Activated T-cell treated with anti-CD3 and anti-CD28 coated beads, Interleukin-2, amount 50 U/mL, for 72 hours (primary cell): ENCODE measurements around the gene RPS6KA1. TPM values are rescaled to one million over a fixed set of nuclear protein-coding genes. Genes with fewer than 3 reads are reported as not detected.
"Not testable (repeated sequence)": the region's sequence is repeated elsewhere in the genome, so short reads cannot be mapped to it uniquely, and the experiment has no call there.

ENCODE experiments used
- ATAC-seq, 2 donors: fragments of 150-1000 bp; cut with Tn5 transposase; replicated peaks in 1 of 2; 2 replicates each; pipeline ENCODE4 v1.10.0; 2021; ENCODE audit warnings: moderate library complexity in 2 of 2, mild to moderate bottlenecking in 1 of 2
- DNase-seq, 2 donors: peaks; one replicate each; pipeline ENCODE4 v3.0.0; 2021 to 2022; ENCODE audit warnings: mixed read lengths in 1 of 2
- H3K27ac Mint-ChIP-seq: one replicate; pipeline ENCODE4 v1.8.0; 2022; ENCODE audit warnings: mild to moderate bottlenecking, moderate library complexity, mixed read lengths
- H3K27me3 Mint-ChIP-seq: one replicate; pipeline ENCODE4 v1.8.0; 2022; ENCODE audit warnings: low read depth, mixed read lengths
- H3K36me3 Mint-ChIP-seq, 2 donors: one replicate each; pipeline ENCODE4 v1.8.0; 2022; ENCODE audit warnings: mixed read lengths in 2 of 2, mild to moderate bottlenecking in 1 of 2; ENCODE audit not compliant: insufficient read depth in 2 of 2
- H3K4me1 Mint-ChIP-seq: one replicate; pipeline ENCODE4 v1.8.0; 2022; ENCODE audit warnings: low read depth, mixed read lengths
- H3K4me3 Mint-ChIP-seq, 2 donors: one replicate each; pipeline ENCODE4 v1.8.0; 2022; ENCODE audit warnings: mild to moderate bottlenecking in 2 of 2, mixed read lengths in 2 of 2, moderate library complexity in 2 of 2
- H3K9me3 Mint-ChIP-seq, 2 donors: one replicate each; pipeline ENCODE4 v1.8.0; 2022; ENCODE audit warnings: mixed read lengths in 2 of 2
- total RNA-seq, 2 donors: library from RNA; stranded (reverse); gene quantifications; one replicate each; pipeline ENCODE4 v1.2.3, GENCODE V29; 2022

Gene RPS6KA1
- total RNA-seq: 100 to 1,000 TPM; 154 to 163 TPM

DNA sequence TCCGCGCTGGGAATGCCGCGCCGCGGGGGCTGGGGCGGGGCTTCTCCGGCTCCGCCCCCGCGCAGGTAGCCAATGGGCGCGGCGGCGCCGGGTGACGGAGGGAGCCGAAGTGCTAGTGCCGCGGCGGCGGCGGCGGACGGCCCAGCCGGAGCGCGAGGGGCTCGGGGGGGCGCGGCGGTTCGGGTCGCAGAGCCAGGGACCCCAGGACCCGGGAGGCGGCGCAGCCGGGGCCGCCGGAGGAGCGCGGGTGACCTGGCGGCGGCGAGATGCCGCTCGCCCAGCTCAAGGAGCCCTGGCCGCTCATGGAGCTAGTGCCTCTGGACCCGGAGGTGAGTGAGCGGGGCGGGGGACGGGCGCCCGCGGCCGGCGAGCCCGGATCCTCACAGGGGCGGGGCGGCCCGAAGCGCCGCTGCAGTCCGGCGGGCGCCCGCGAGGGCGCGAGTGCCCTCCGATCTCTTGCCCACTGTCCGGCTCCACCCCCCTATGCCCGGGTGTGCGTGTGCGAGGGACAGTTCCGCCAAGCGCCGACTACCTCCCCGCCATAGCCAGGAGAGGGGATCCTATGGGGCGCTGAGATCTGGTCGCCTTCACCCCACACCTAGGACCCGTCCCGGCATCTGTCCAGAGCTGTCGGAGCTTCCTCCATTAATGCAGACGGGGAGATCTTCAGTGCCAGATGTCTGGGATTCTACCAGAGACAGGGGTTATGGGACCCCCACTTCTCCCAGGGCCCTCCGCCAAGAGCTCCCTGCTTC, at the start of gene RPS6KA1:
Gene RPS6KA1, plus strand, starts transcription at position 107 of the 755 bp plus-strand sequence. Its CDS starts 160 bp downstream, at position 267.
- no peaks in the 10 kb centered on the region for H3K27me3 Mint-ChIP-seq
- H3K27ac Mint-ChIP-seq: peak within 1 kb of the TSS; percentile 78
- peaks cover 32% of the 10 kb centered on the region for H3K4me1 Mint-ChIP-seq
- ATAC-seq (peak; percentile 90 to 94), DNase-seq (peak; percentile 74 to 82)
- H3K4me3 Mint-ChIP-seq: peak within 1 kb of the TSS; percentile 90 to 91
- H3K36me3 Mint-ChIP-seq: no peaks in the 10 kb centered on the region
- H3K9me3 Mint-ChIP-seq: no peaks in the 10 kb centered on the region

DNA sequence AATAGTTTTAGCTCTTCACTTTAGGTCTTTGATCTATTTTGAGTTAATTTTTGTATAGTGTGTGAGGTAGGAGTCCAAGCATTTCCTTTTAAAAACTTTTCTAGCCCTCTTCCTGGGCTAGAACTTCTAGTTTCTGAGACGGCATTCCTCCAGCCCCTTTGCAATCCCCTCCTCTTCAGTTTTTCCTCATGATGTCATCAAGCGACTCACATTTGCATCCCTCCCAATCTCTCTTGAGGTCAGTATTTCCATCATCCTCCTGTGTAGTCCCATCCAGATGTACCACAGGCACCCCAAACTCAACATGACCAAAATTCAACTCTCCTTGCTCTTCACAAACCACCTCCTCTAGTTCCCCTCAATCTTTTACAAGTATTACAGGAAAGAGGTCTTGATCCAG, 46.6 kb upstream of the RPS6KA1 start:
- Mint-ChIP-seq H3K27ac (no peak overlapping the region), H3K4me1 (peaks cover 14% of the 10 kb centered on the region), H3K27me3 (no peaks in the 10 kb centered on the region), H3K9me3 (no peaks in the 10 kb centered on the region), H3K4me3 (no peak overlapping the region), H3K36me3 (peaks cover 2 to 9% of the 10 kb centered on the region in 2 donors)
- ATAC-seq (no peak), DNase-seq (no peak)

DNA sequence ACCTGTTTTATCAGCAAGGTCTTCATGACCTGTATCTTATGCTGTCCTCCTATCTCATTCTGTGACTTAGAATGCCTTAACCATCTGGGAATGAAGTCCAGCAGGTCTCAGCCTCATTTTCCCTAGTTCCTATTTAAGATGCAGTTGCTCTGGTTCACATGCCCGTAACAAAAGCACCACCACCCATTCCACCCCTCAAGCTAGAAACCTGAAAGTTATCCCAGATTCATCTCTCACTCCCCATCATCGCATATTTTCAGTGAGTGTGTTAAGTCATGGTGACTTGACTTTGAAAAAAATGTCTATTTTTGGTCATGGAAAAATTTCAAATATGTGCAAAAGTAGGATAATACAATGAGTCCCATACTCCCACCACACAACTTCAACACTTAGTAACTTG, 45.6 kb upstream of the RPS6KA1 start:
- DNase-seq: no peak

DNA sequence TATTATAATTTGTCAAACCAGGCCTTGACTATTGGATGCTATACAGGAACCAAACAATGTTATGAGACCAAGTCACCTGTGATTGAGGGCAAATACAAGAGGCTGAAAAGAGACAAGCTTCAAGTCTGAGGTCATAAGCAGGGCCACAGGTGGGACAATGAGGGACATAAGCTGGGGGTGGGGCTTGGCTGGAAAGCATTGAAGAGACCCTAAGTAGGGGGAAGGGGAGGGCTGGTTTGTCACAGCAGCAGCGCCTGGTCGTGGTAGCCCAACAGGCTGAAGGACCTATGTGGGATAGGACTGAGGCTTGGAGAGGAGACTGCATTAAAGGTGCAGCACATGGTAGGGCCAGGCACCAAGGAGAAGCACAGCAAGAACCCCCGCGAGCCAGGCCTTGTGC, 39.4 kb upstream of the RPS6KA1 start:
- Mint-ChIP-seq H3K9me3 (no peaks in the 10 kb centered on the region), H3K27me3 (no peaks in the 10 kb centered on the region), H3K4me1 (no peaks in the 10 kb centered on the region), H3K27ac (no peak overlapping the region), H3K36me3 (no peaks in the 10 kb centered on the region), H3K4me3 (no peak overlapping the region)
- no peak for ATAC-seq
- DNase-seq: no peak

More for the DNA sequence above, 45.6 kb upstream of the RPS6KA1 start:
- H3K36me3 Mint-ChIP-seq: peaks cover 0 to 5% of the 10 kb centered on the region in 2 donors
- H3K4me3 Mint-ChIP-seq: no peak overlapping the region
- H3K27me3 Mint-ChIP-seq: no peaks in the 10 kb centered on the region
- no peak overlapping the region for H3K27ac Mint-ChIP-seq
- no peak for ATAC-seq
- peaks cover 14% of the 10 kb centered on the region for H3K4me1 Mint-ChIP-seq
- H3K9me3 Mint-ChIP-seq: no peaks in the 10 kb centered on the region

DNA sequence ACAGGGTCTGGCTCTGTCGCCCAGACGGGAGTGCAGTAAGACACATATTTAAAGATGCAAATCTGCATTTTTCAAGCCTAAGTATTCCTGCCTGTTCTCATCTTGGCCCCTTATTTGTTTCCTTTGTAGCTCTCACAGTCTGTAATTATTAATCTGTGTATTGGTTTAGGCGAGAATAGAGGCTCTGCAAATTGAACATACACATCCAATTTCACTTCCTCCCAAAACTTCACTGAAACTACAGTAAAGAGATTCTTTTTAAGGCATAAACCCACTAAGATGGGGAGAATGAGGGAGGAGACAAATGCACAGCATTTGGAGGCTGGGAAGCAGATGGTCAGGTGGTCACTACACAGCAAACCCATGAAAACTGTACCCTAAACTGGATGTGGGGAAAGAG, 36.3 kb upstream of the RPS6KA1 start:
- no peaks in the 10 kb centered on the region for H3K4me1 Mint-ChIP-seq
- H3K36me3 Mint-ChIP-seq: no peaks in the 10 kb centered on the region
- ATAC-seq: no peak
- DNase-seq: no peak
- H3K4me3 Mint-ChIP-seq: no peak overlapping the region
- no peak overlapping the region for H3K27ac Mint-ChIP-seq
- no peaks in the 10 kb centered on the region for H3K9me3 Mint-ChIP-seq
- H3K27me3 Mint-ChIP-seq: no peaks in the 10 kb centered on the region

DNA sequence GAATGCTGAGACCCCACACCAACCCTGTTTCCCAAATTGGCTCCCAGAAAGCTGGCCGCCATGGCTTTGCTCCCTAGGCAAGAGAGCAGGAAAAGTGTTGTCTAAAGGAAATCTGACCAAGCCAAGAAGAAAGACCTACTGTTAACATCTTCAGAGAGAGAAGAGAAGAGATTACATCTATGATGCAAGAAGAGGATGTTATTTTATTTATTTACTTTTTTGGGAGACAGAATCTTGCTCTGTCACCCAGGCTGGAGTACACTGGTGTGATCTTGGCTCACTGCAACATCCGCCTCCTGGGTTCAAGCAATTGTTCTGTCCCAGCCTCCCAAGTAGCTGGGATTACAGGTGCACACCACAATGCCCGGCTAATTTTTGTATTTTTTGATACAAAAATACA, 35.6 kb upstream of the RPS6KA1 start:
- H3K9me3 Mint-ChIP-seq: no peaks in the 10 kb centered on the region
- H3K27me3 Mint-ChIP-seq: no peaks in the 10 kb centered on the region
- no peak overlapping the region for H3K4me3 Mint-ChIP-seq
- DNase-seq (no peak), ATAC-seq (no peak)
- no peak overlapping the region for H3K27ac Mint-ChIP-seq
- peaks cover 0 to 1% of the 10 kb centered on the region in 2 donors for H3K36me3 Mint-ChIP-seq
- peaks cover 2% of the 10 kb centered on the region for H3K4me1 Mint-ChIP-seq

DNA sequence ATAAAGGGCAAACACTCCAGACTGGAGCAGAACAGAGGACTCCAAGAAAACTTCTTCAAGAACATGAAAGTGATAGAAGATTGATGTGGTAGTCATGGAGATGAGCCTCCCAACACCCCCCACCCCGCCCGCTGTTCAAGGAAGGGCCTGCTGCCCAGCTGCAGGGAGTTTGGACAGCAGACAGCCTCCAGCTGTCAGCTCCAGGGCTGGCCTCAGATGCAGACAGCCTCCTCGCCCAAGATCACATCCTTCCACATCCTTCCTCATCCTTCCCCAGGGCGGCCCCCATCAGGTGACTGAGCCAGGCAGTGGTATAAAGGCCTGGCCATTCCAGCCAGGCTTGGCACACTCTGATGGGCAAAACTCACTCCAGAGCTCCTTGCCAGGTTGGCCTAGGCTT, 32.7 kb upstream of the RPS6KA1 start:
- Mint-ChIP-seq H3K4me3 (no peak overlapping the region), H3K36me3 (peaks cover 0 to 1% of the 10 kb centered on the region in 2 donors), H3K27ac (no peak overlapping the region), H3K27me3 (no peaks in the 10 kb centered on the region), H3K9me3 (no peaks in the 10 kb centered on the region), H3K4me1 (peaks cover 12% of the 10 kb centered on the region)
- ATAC-seq (no peak), DNase-seq (no peak)

DNA sequence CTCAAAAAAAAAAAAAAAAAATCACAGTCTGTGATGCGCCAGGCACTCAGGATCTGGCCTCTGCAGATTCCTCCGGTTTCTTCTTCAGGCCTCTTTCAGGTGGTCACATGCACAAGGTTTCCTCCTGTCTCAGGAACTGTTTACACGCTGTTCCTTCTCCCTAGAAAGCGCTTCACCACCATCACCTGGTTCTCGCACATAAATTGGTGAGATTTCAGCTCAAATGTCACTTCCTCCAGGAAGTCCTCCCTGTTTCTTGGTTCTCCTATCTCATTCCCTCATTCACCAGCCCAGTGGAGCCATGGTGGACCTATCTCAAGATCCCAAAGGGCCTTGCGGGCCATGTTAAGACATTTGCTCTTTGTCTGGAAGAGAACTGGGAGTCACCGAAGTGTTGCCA, 30.7 kb upstream of the RPS6KA1 start:
- H3K27ac Mint-ChIP-seq: peak overlapping the region; percentile 15

DNA sequence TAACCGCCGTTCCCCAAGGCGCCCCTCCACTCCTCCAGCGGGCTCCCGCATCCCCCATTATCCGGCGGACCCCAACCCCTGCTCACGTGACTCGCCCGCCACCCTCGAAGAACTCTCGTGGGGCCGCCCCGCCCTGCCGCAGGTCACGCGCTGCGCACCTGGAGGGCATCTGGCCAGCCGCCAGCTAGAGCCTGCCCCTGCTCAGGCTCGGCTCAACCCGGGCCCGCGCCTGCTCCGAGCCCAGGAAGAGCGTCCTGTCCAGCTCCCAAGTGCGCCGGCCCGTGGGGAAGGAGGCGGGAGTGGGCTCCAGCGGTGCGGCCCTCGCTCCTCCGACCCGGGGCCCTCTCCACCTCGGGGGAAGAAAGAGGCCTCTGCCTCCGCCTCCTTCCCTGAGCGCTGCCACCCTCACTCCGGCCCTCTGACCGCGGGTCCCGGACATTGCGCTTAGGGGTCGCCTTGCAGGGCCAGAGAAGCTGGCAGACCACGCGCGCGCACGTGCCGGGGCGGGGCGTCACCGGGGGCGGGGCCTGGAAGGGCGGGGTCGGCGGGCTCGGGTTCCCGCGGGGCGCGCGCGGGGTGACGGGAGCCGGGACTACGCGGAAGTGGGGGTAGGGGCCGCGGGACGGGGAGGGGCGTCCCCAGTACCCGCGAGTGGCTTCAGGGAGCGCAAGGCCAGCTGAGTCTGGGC, 28.9 kb upstream of the RPS6KA1 start:
- no peaks in the 10 kb centered on the region for H3K27me3 Mint-ChIP-seq
- peaks cover 21% of the 10 kb centered on the region for H3K4me1 Mint-ChIP-seq
- peaks cover 0 to 1% of the 10 kb centered on the region in 2 donors for H3K36me3 Mint-ChIP-seq
- H3K4me3 Mint-ChIP-seq: peak overlapping the region; percentile 92 to 96
- DNase-seq: peak; percentile 91 to 95
- peak overlapping the region; percentile 81 for H3K27ac Mint-ChIP-seq
- ATAC-seq: peak; percentile 82 to 83
- H3K9me3 Mint-ChIP-seq: no peaks in the 10 kb centered on the region

More for the DNA sequence above, 30.7 kb upstream of the RPS6KA1 start:
- no peak for ATAC-seq
- peaks cover 21% of the 10 kb centered on the region for H3K4me1 Mint-ChIP-seq
- peak overlapping the region; percentile 17 to 29 for H3K4me3 Mint-ChIP-seq
- H3K36me3 Mint-ChIP-seq: peaks cover 0 to 1% of the 10 kb centered on the region in 2 donors
- H3K27me3 Mint-ChIP-seq: no peaks in the 10 kb centered on the region
- DNase-seq: no peak
- no peaks in the 10 kb centered on the region for H3K9me3 Mint-ChIP-seq

DNA sequence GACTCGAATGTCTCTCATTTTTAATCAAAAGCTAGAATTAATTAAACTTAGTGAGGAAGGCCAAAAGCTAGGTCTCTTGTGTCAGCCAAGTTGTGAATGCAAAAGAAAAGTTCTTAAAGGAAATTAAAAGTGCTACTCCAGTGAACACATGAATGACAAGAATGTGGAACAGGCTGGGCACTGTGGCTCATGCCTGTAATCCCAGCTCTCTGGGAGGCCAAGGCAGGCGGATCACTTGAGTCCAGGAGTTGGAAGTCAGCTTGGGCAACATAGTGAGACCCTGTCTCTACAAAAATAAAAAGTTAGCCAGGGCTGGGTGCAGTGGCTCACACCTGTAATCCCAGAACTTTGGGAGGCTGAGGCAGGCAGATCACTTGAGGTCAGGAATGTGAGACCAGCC, 18.9 kb upstream of the RPS6KA1 start:
- H3K36me3 Mint-ChIP-seq, DNase-seq, H3K4me1 Mint-ChIP-seq, ATAC-seq, H3K27ac Mint-ChIP-seq, H3K9me3 Mint-ChIP-seq, H3K27me3 Mint-ChIP-seq, H3K4me3 Mint-ChIP-seq: not testable (repeated sequence)

DNA sequence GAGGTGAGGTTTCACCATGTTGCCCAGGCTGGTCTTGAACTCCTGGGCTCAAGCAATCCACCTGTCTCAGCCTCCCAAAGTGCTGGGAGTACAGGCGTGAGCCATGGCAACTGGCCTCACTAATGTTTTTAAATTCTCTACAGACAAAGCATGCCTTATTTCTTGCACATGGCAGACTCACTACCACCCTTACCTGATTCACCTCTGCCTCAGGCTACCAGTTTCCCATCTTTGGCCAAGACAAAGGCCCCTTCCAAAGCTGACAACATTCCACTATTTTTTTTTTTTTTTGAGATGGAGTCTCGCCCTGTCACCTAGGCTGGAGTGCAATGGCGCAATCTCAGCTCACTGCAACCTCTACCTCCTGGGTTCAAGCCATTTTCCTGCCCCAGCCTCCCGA, 13.7 kb upstream of the RPS6KA1 start:
- not testable (repeated sequence) for H3K4me1 Mint-ChIP-seq

DNA sequence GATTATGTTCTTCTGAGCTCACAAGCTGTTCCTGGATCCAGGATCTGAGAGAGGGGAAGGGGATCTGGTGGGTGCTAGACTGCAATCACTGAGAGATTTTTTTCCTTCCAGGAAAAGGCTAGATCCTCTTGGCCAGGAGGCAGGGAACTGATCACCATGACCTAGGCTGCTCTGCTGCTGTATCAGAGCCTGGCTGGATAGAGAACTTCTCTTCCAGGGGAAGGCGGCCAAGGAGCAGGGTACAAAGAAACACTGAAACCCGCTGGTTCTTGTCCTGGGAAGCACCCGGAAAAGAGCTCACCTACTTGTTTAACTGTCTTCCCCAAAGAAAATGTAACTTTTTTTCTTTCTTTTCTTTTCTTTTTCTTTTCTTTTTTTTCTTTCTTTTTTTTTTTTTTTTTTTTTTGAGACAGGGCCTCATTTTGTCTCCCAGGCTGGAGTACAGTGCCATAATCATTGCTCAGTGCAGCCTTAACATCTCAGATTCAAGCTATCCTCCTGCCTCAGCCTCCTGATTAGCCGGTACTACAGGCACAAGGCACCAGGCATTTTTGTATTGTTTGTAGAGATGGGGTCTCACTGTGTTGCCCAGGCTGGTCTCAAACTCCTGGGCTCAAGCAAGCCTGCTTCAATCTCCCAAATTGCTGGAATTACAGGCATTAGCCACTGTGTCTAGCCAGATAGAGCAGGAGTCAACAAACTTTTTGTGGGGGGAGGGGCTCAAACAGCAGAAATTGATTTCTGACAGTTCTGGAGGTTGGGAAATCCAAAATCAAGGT, 12.4 kb upstream of the RPS6KA1 start:
- H3K27ac Mint-ChIP-seq: no peak overlapping the region
- no peaks in the 10 kb centered on the region for H3K36me3 Mint-ChIP-seq
- H3K9me3 Mint-ChIP-seq: no peaks in the 10 kb centered on the region
- no peaks in the 10 kb centered on the region for H3K4me1 Mint-ChIP-seq
- no peaks in the 10 kb centered on the region for H3K27me3 Mint-ChIP-seq
- ATAC-seq (no peak), DNase-seq (no peak)
- H3K4me3 Mint-ChIP-seq: no peak overlapping the region

More for the DNA sequence above, 13.7 kb upstream of the RPS6KA1 start:
- not testable (repeated sequence) for ATAC-seq, DNase-seq, H3K36me3 Mint-ChIP-seq, H3K9me3 Mint-ChIP-seq, H3K27me3 Mint-ChIP-seq, H3K4me3 Mint-ChIP-seq, H3K27ac Mint-ChIP-seq

DNA sequence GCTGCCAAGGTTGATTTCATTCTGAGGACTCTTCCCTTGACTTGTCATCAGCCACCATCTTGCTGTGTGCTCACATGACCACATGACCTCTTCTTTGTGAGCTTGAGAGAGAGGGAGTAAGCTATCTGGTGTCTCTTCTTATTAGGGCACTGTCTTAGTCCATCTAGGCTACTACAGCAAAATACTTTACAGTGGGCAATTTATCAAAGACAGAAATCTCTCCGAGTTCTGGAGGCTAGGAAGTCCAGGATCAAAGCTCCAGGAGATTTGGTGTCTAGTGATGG, 11.9 kb upstream of the RPS6KA1 start:
- DNase-seq (no peak), ATAC-seq (no peak)
- Mint-ChIP-seq H3K27me3 (no peaks in the 10 kb centered on the region), H3K27ac (no peak overlapping the region), H3K9me3 (no peaks in the 10 kb centered on the region), H3K4me3 (no peak overlapping the region), H3K36me3 (no peaks in the 10 kb centered on the region), H3K4me1 (no peaks in the 10 kb centered on the region)
